ENCODE measurements around the gene RDH12. TPM values are rescaled to one million over a fixed set of nuclear protein-coding genes. Genes with fewer than 3 reads are reported as not detected.

RDH12 gene
- total RNA-seq, 2 experiments from 2014 or later: not detected

GRCh38 chr14:67668559-67668958, 33.1 kb upstream of the RDH12 start:
- Histone ChIP-seq H3K9me3 (ENCODE audit: low read length) (no peaks in the 10 kb centered on the region), H3K27ac (ENCODE audit: low read depth, low read length, poor library complexity, severe bottlenecking) (no peak overlapping the region), H3K9me2 (ENCODE audit: insufficient read depth, low read length) (no peaks in the 10 kb centered on the region), H3K36me3 (ENCODE audit: insufficient read depth, low read length) (peaks cover 6% of the 10 kb centered on the region; the same call in 1 of the 2 replicates), H3K79me2 (ENCODE audit: insufficient read depth, low read depth, low read length) (peaks cover 65% of the 10 kb centered on the region), H3K4me3 (ENCODE audit: low read depth, low read length, poor library complexity, severe bottlenecking) (no peak overlapping the region), H3K4me1 (ENCODE audit: insufficient read depth, low read length, poor library complexity, severe bottlenecking) (peaks cover 31% of the 10 kb centered on the region), H3K4me2 (ENCODE audit: low read length) (no peak overlapping the region), H2AFZ (ENCODE audit: low read length) (no peak overlapping the region), H4K20me1 (ENCODE audit: insufficient read depth, low read length) (peaks cover 32% of the 10 kb centered on the region)
- CTCF ChIA-PET (ENCODE audit: unreplicated experiment): no interaction called here
- DNase-seq (ENCODE audit: low spot score): no peak
- BruUV-seq (replicated peaks): no TSS peak
- POLR2A ChIA-PET: interaction anchor here (0.7 to 0.9 kb wide), 4 partner anchors 9 to 59 kb away, joined by 4 to 6 read pairs (median 4); no protein-coding TSS in a partner anchor
- TF ChIP-seq CTCF (conservative IDR thresholded peaks at IDR 0.05; ENCODE audit: low read length) (no peak), EZH2phosphoT487 (IDR thresholded peaks at IDR 0.05; ENCODE audit: borderline replicate concordance, low read depth, low read length) (no peak)
- intact Hi-C loops (cut with micrococcal nuclease; ENCODE audit: unreplicated experiment): no loop called here

DNA sequence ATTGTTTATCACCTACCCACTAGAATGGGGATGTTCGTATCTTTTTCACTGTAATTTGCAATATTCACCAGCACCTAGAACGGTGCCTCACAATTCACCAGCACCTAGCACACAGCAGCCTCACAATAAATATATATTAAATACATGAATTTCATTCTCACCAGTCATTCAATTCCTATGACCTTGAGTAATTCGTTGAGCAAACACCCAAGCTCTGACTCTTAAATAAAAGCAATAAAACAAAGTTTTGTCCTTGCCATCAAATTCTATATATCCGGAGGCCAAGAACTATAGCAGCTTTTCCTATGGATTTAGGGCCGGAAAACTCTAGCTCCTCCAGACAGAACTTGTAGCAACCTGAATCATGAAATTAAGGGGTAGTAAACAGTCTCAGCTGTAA, 28.2 kb upstream of the RDH12 start:
- H3K9me3 ChIP-seq (ENCODE audit: low read length): no peaks in the 10 kb centered on the region
- no peak for DNase-seq (ENCODE audit: low spot score)
- TF ChIP-seq CTCF (conservative IDR thresholded peaks at IDR 0.05; ENCODE audit: low read length): no peak
- no peak for TF ChIP-seq EZH2phosphoT487 (IDR thresholded peaks at IDR 0.05; ENCODE audit: borderline replicate concordance, low read depth, low read length)
- H3K27ac ChIP-seq (ENCODE audit: low read depth, low read length, poor library complexity, severe bottlenecking): no peak overlapping the region
- peaks cover 20% of the 10 kb centered on the region for H4K20me1 ChIP-seq (ENCODE audit: insufficient read depth, low read length)
- H2AFZ ChIP-seq (ENCODE audit: low read length): no peak overlapping the region
- TSS peak; percentile 63 for BruUV-seq (replicated peaks)
- POLR2A ChIA-PET: interaction anchor here (1.0 to 1.1 kb wide), 3 partner anchors 10 to 31 kb away, joined by 3 to 5 read pairs (median 4); partner anchors contain the start of gene RDH12
- peak overlapping the region; percentile 82 for H3K4me3 ChIP-seq (ENCODE audit: low read depth, low read length, poor library complexity, severe bottlenecking)
- no peaks in the 10 kb centered on the region for H3K9me2 ChIP-seq (ENCODE audit: insufficient read depth, low read length)
- peaks cover 34% of the 10 kb centered on the region for H3K79me2 ChIP-seq (ENCODE audit: insufficient read depth, low read depth, low read length)
- H3K36me3 ChIP-seq (ENCODE audit: insufficient read depth, low read length): peaks cover 25% of the 10 kb centered on the region
- CTCF ChIA-PET (ENCODE audit: unreplicated experiment): interaction anchor here (0.6 to 0.7 kb wide), 3 partner anchors 21 to 152 kb away, joined by 3 read pairs; no protein-coding TSS in a partner anchor
- H3K4me1 ChIP-seq (ENCODE audit: insufficient read depth, low read length, poor library complexity, severe bottlenecking): peaks cover 28% of the 10 kb centered on the region
- peak overlapping the region; percentile 87 for H3K4me2 ChIP-seq (ENCODE audit: low read length)
- intact Hi-C loops (cut with micrococcal nuclease; ENCODE audit: unreplicated experiment): no loop called here

DNA sequence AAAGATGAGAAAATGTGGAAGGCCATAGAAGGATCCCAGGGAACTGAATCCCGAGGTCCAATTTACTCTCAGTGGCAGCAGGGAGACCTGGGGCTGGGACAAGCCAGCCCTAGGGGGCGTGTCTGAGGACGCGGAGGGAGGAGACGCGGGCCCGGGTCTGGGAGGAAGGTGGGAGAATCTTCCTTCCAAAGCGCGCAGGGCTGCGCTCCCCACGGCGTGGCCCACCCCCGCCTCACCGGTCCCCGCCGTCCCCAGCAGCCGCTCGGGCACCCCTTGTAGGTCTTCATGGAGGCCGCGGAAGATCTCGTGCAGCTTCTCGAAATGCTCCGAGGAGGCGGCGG, 27.6 kb upstream of the RDH12 start:
- peak overlapping the region; percentile 87 for H3K4me2 ChIP-seq (ENCODE audit: low read length)
- no TSS peak for BruUV-seq (replicated peaks)
- POLR2A ChIA-PET: interaction anchor here (1.0 to 1.1 kb wide), 3 partner anchors 28 to 317 kb away, joined by 3 to 5 read pairs (median 3); partner anchors contain the start of gene RDH12
- CTCF ChIA-PET (ENCODE audit: unreplicated experiment): interaction anchor here (0.6 kb wide), 2 partner anchors 75 to 151 kb away, joined by 3 read pairs; no protein-coding TSS in a partner anchor
- TF ChIP-seq CTCF (conservative IDR thresholded peaks at IDR 0.05; ENCODE audit: low read length) (peak; percentile 47; the same call in 1 of the 2 replicates), EZH2phosphoT487 (IDR thresholded peaks at IDR 0.05; ENCODE audit: borderline replicate concordance, low read depth, low read length) (no peak)
- no peaks in the 10 kb centered on the region for H3K9me2 ChIP-seq (ENCODE audit: insufficient read depth, low read length)
- H3K4me1 ChIP-seq (ENCODE audit: insufficient read depth, low read length, poor library complexity, severe bottlenecking): peaks cover 21% of the 10 kb centered on the region
- H4K20me1 ChIP-seq (ENCODE audit: insufficient read depth, low read length): peaks cover 13% of the 10 kb centered on the region
- H2AFZ ChIP-seq (ENCODE audit: low read length): peak overlapping the region; percentile 83; the same call in 1 of the 2 replicates
- H3K4me3 ChIP-seq (ENCODE audit: low read depth, low read length, poor library complexity, severe bottlenecking): peak overlapping the region; percentile 82
- peaks cover 31% of the 10 kb centered on the region for H3K79me2 ChIP-seq (ENCODE audit: insufficient read depth, low read depth, low read length)
- H3K27ac ChIP-seq (ENCODE audit: low read depth, low read length, poor library complexity, severe bottlenecking): peak overlapping the region; percentile 53
- no peaks in the 10 kb centered on the region for H3K9me3 ChIP-seq (ENCODE audit: low read length)
- DNase-seq (ENCODE audit: low spot score): peak; percentile 56
- intact Hi-C loops (cut with micrococcal nuclease; ENCODE audit: unreplicated experiment): loop anchor here (2.0 kb wide), 1 partner anchor 21 kb away; the partner anchor contains the start of gene RDH11
- H3K36me3 ChIP-seq (ENCODE audit: insufficient read depth, low read length): peaks cover 32% of the 10 kb centered on the region
